Measurements from ENCODE around the gene ANKRD11.

GRCh38 chr16:89490439-89491237 is at the start of gene ANKRD11:
- no peak for TF ChIP-seq CTCF (IDR thresholded peaks at IDR 0.05; ENCODE audit: insufficient read depth, low read length, poor library complexity, severe bottlenecking)
- no peak for TF ChIP-seq EZH2phosphoT487 (conservative IDR thresholded peaks at IDR 0.05; ENCODE audit: low read length)

All from SU-DHL-6 (cell line).